Activated CD4-positive, alpha-beta T cell treated with anti-CD3 and anti-CD28 coated beads, Interleukin-2, amount 10 ng/mL, durations not matched to agents 7 days and 5 days (primary cell): ENCODE results near the gene TCF7. TPM values are rescaled to one million over a fixed set of nuclear protein-coding genes. Genes with fewer than 3 reads are reported as not detected.

Experiments
- CTCF ChIA-PET: fragments of 350-600 bp; sonication (Branson Sonifier 250); formaldehyde crosslinking; loops from one replicate; lab custom pipeline; 2021; ENCODE audit warnings: antibody characterized with exemption; lab: Charles Lee
- POLR2A ChIA-PET: fragments of 350-600 bp; sonication (Branson Sonifier 250); formaldehyde crosslinking; loops from one replicate; lab custom pipeline; 2021; ENCODE audit warnings: antibody characterized with exemption; lab: Charles Lee
- DNase-seq: peaks from one replicate; pipeline ENCODE4 v3.0.0-alpha.2; 2020
- H3K27ac Mint-ChIP-seq: one replicate; pipeline ENCODE4 v1.8.0; 2021; ENCODE audit warnings: mild to moderate bottlenecking, moderate library complexity, mixed read lengths
- H3K27me3 Mint-ChIP-seq: one replicate; pipeline ENCODE4 v1.8.0; 2021; ENCODE audit warnings: mixed read lengths
- H3K36me3 Mint-ChIP-seq: one replicate; pipeline ENCODE4 v1.8.0; 2021; ENCODE audit warnings: low read depth, mixed read lengths
- H3K4me1 Mint-ChIP-seq: one replicate; pipeline ENCODE4 v1.8.0; 2021; ENCODE audit warnings: mixed read lengths
- H3K4me3 Mint-ChIP-seq: one replicate; pipeline ENCODE4 v1.8.0; 2021; ENCODE audit warnings: mild to moderate bottlenecking, moderate library complexity, mixed read lengths
- H3K9me3 Mint-ChIP-seq: one replicate; pipeline ENCODE4 v1.8.0; 2021; ENCODE audit warnings: mixed read lengths
- total RNA-seq, 2 experiments: library from RNA; stranded (reverse); gene quantifications; one replicate each; pipeline ENCODE4 v1.2.3, GENCODE V29; 2021

The TCF7 gene
- total RNA-seq, 2 experiments from 2014 or later, result 271 to 283 TPM

- DNase-seq, result no peak
- peaks cover 2% of the 10 kb centered on the region for H3K27me3 Mint-ChIP-seq
- POLR2A ChIA-PET, result no interaction called here
- H3K4me3 Mint-ChIP-seq, result no peak overlapping the region
- no peaks in the 10 kb centered on the region for H3K9me3 Mint-ChIP-seq
- no peak overlapping the region for H3K27ac Mint-ChIP-seq
- CTCF ChIA-PET, result interaction anchor here (0.8 to 5.6 kb wide), 4 partner anchors 9 to 43 kb away, joined by 3 to 30 read pairs (median 3); no protein-coding TSS in a partner anchor
- peaks cover 5% of the 10 kb centered on the region for H3K36me3 Mint-ChIP-seq
- peaks cover 74% of the 10 kb centered on the region for H3K4me1 Mint-ChIP-seq
Observed at GRCh38 chr5:134082264-134082992, 32.1 kb upstream of the TCF7 start.

GRCh38 chr5:134083517-134083916 lies 31.0 kb upstream of the TCF7 start:
- Mint-ChIP-seq H3K4me1 (peaks cover 74% of the 10 kb centered on the region), H3K27ac (peak overlapping the region; percentile 7), H3K4me3 (no peak overlapping the region), H3K9me3 (no peaks in the 10 kb centered on the region), H3K36me3 (peaks cover 5% of the 10 kb centered on the region), H3K27me3 (peaks cover 2% of the 10 kb centered on the region)
- ChIA-PET POLR2A (no interaction called here), CTCF (interaction anchor here (0.8 to 5.6 kb wide), 3 partner anchors 10 to 44 kb away, joined by 3 to 30 read pairs (median 3); no protein-coding TSS in a partner anchor)
- no peak for DNase-seq

- peaks cover 77% of the 10 kb centered on the region for H3K4me1 Mint-ChIP-seq
- CTCF ChIA-PET, result interaction anchor here (0.6 to 5.6 kb wide), 7 partner anchors 11 to 221 kb away, joined by 3 to 30 read pairs (median 4); no protein-coding TSS in a partner anchor
- H3K4me3 Mint-ChIP-seq, result no peak overlapping the region
- H3K36me3 Mint-ChIP-seq, result peaks cover 8% of the 10 kb centered on the region
- H3K27ac Mint-ChIP-seq, result peak overlapping the region; percentile 43
- no peaks in the 10 kb centered on the region for H3K9me3 Mint-ChIP-seq
- POLR2A ChIA-PET, result no interaction called here
- no peak for DNase-seq
- peaks cover 2% of the 10 kb centered on the region for H3K27me3 Mint-ChIP-seq
Observed at GRCh38 chr5:134084022-134084565, 30.4 kb upstream of the TCF7 start.

GRCh38 chr5:134084570-134084969 lies 29.9 kb upstream of the TCF7 start:
- ChIA-PET CTCF (interaction anchor here (0.6 to 5.6 kb wide), 10 partner anchors 12 to 221 kb away, joined by 3 to 30 read pairs (median 4); no protein-coding TSS in a partner anchor), POLR2A (no interaction called here)
- DNase-seq, result no peak
- no peak overlapping the region for H3K27ac Mint-ChIP-seq
- no peaks in the 10 kb centered on the region for H3K9me3 Mint-ChIP-seq
- H3K27me3 Mint-ChIP-seq, result peaks cover 2% of the 10 kb centered on the region
- H3K36me3 Mint-ChIP-seq, result peaks cover 8% of the 10 kb centered on the region
- H3K4me1 Mint-ChIP-seq, result peaks cover 76% of the 10 kb centered on the region
- no peak overlapping the region for H3K4me3 Mint-ChIP-seq

- Mint-ChIP-seq H3K4me1 (peaks cover 76% of the 10 kb centered on the region), H3K27ac (no peak overlapping the region), H3K4me3 (no peak overlapping the region), H3K9me3 (no peaks in the 10 kb centered on the region), H3K27me3 (peaks cover 2% of the 10 kb centered on the region), H3K36me3 (peaks cover 10% of the 10 kb centered on the region)
- DNase-seq, result no peak
- ChIA-PET CTCF (interaction anchor here (0.8 to 2.2 kb wide), 5 partner anchors 12 to 55 kb away, joined by 3 to 9 read pairs (median 5); no protein-coding TSS in a partner anchor), POLR2A (no interaction called here)
Observed at GRCh38 chr5:134085411-134085810, 29.1 kb upstream of the TCF7 start.

GRCh38 chr5:134086225-134086942 lies 28.1 kb upstream of the TCF7 start:
- CTCF ChIA-PET, result interaction anchor here (0.8 to 2.2 kb wide), 5 partner anchors 9 to 47 kb away, joined by 3 to 9 read pairs (median 6); no protein-coding TSS in a partner anchor
- H3K36me3 Mint-ChIP-seq, result peaks cover 12% of the 10 kb centered on the region
- POLR2A ChIA-PET, result interaction anchor here (0.8 kb wide), 1 partner anchor 26 kb away, joined by 4 read pairs; no protein-coding TSS in a partner anchor
- DNase-seq, result no peak
- peaks cover 83% of the 10 kb centered on the region for H3K4me1 Mint-ChIP-seq
- peaks cover 2% of the 10 kb centered on the region for H3K27me3 Mint-ChIP-seq
- H3K27ac Mint-ChIP-seq, result peak overlapping the region; percentile 90
- H3K4me3 Mint-ChIP-seq, result peak overlapping the region; percentile 68
- H3K9me3 Mint-ChIP-seq, result no peaks in the 10 kb centered on the region

- Mint-ChIP-seq H3K27ac (peak overlapping the region; percentile 90), H3K4me3 (peak overlapping the region; percentile 68), H3K27me3 (peaks cover 2% of the 10 kb centered on the region), H3K9me3 (no peaks in the 10 kb centered on the region), H3K4me1 (peaks cover 83% of the 10 kb centered on the region), H3K36me3 (peaks cover 12% of the 10 kb centered on the region)
- CTCF ChIA-PET, result interaction anchor here (0.8 to 1.8 kb wide), 4 partner anchors 10 to 47 kb away, joined by 3 to 7 read pairs (median 4); no protein-coding TSS in a partner anchor
- POLR2A ChIA-PET, result no interaction called here
- DNase-seq, result peak; percentile 92
Observed at GRCh38 chr5:134086943-134087305, 27.6 kb upstream of the TCF7 start.

- Mint-ChIP-seq H3K4me3 (no peak overlapping the region), H3K27me3 (peaks cover 2% of the 10 kb centered on the region), H3K36me3 (peaks cover 14% of the 10 kb centered on the region), H3K9me3 (no peaks in the 10 kb centered on the region), H3K4me1 (peaks cover 89% of the 10 kb centered on the region), H3K27ac (peak overlapping the region; percentile 90)
- ChIA-PET POLR2A (no interaction called here), CTCF (interaction anchor here (1.3 to 2.8 kb wide), 3 partner anchors 13 to 49 kb away, joined by 3 to 30 read pairs (median 6); no protein-coding TSS in a partner anchor)
- DNase-seq, result no peak
Observed at GRCh38 chr5:134088291-134088690, 26.2 kb upstream of the TCF7 start.

- H3K27ac Mint-ChIP-seq, result peak overlapping the region; percentile 78
- H3K27me3 Mint-ChIP-seq, result peaks cover 2% of the 10 kb centered on the region
- peaks cover 16% of the 10 kb centered on the region for H3K36me3 Mint-ChIP-seq
- CTCF ChIA-PET, result interaction anchor here (0.9 to 2.8 kb wide), 6 partner anchors 12 to 960 kb away, joined by 3 to 30 read pairs (median 3); no protein-coding TSS in a partner anchor
- no peak overlapping the region for H3K4me3 Mint-ChIP-seq
- no peaks in the 10 kb centered on the region for H3K9me3 Mint-ChIP-seq
- POLR2A ChIA-PET, result no interaction called here
- DNase-seq, result no peak
- peaks cover 88% of the 10 kb centered on the region for H3K4me1 Mint-ChIP-seq
Observed at GRCh38 chr5:134088994-134089560, 25.4 kb upstream of the TCF7 start.

GRCh38 chr5:134090522-134090921 lies 24.0 kb upstream of the TCF7 start:
- POLR2A ChIA-PET, result no interaction called here
- H3K27ac Mint-ChIP-seq, result peak overlapping the region; percentile 89
- peak overlapping the region; percentile 42 for H3K4me3 Mint-ChIP-seq
- H3K27me3 Mint-ChIP-seq, result peaks cover 2% of the 10 kb centered on the region
- CTCF ChIA-PET, result interaction anchor here (2.4 to 2.8 kb wide), 2 partner anchors 10 to 51 kb away, joined by 11 to 30 read pairs; no protein-coding TSS in a partner anchor
- H3K4me1 Mint-ChIP-seq, result peaks cover 82% of the 10 kb centered on the region
- no peaks in the 10 kb centered on the region for H3K9me3 Mint-ChIP-seq
- peak; percentile 78 for DNase-seq
- H3K36me3 Mint-ChIP-seq, result peaks cover 16% of the 10 kb centered on the region

GRCh38 chr5:134091626-134092121 lies 22.8 kb upstream of the TCF7 start:
- Mint-ChIP-seq H3K27ac (peak overlapping the region; percentile 89), H3K4me1 (peaks cover 76% of the 10 kb centered on the region), H3K27me3 (no peaks in the 10 kb centered on the region), H3K36me3 (peaks cover 13% of the 10 kb centered on the region), H3K9me3 (no peaks in the 10 kb centered on the region), H3K4me3 (peak overlapping the region; percentile 2)
- DNase-seq, result no peak
- CTCF ChIA-PET, result interaction anchor here (0.6 to 2.4 kb wide), 5 partner anchors 11 to 690 kb away, joined by 3 to 11 read pairs (median 4); no protein-coding TSS in a partner anchor
- POLR2A ChIA-PET, result no interaction called here
